Islet of Langerhans (tissue), 1 donor: ENCODE measurements around the gene FGF8.

Experiments
- FAIRE-seq: peaks from one replicate; lab custom pipeline; 2011; peaks lifted over from hg19 to GRCh38; lab: Jason Lieb, UNC

Gene FGF8

GRCh38 chr10:101781984-101782810 lies 6.3 kb upstream of the FGF8 start:
- FAIRE-seq, result no peak

DNA sequence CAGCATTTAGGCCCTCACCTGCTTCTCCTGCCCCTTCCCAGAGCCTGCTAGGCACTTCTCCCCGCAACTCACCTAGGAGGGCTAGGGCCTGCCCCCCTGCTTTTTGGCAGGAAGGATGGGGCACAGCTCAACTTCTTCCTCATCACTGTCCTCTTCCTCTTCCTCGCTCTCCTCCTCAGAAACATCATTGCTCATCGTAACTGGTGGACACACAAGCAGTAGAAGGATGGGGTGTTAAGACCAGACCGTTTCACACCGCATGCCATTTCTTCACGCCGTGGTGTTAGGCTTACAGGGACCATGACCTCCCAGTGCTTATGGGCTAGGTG lies 5.7 kb upstream of the FGF8 start:
- no peak for FAIRE-seq

- FAIRE-seq, result no peak
Measured at GRCh38 chr10:101780818-101781654, 5.1 kb upstream of the FGF8 start.

- FAIRE-seq, result no peak
Measured at GRCh38 chr10:101780187-101780817, 4.4 kb upstream of the FGF8 start.

GRCh38 chr10:101779544-101780186 lies 3.8 kb upstream of the FGF8 start:
- FAIRE-seq, result no peak

- FAIRE-seq, result no peak
Measured at GRCh38 chr10:101778781-101779543, 3.0 kb upstream of the FGF8 start.

- no peak for FAIRE-seq
Measured at GRCh38 chr10:101778151-101778780, 2.4 kb upstream of the FGF8 start.

DNA sequence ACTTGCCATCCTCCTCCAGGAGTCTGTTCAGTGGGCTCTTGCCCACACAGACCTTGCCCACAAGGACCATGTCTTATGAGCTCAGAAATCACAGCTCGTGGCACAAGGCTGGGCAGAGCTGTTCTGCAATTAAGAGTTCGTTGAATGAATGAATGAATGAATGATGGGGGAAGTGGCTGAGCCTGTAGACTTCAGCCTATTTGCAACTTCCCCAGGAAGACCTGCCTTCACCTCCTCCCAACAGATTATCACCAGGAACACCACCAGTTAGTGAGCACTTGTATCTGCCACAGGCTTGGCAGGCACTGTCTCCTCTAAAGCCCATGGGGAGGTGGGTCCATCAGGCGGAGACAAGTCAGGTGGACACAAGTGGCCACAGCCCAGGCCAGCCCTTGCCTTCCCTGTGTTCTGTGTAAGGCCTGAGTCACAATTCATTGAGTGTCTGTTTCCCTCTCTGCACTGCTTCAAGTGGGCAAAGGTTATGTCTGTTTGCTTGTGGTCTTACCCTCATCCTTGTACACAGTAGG lies 1.8 kb upstream of the FGF8 start:
- FAIRE-seq, result no peak

DNA sequence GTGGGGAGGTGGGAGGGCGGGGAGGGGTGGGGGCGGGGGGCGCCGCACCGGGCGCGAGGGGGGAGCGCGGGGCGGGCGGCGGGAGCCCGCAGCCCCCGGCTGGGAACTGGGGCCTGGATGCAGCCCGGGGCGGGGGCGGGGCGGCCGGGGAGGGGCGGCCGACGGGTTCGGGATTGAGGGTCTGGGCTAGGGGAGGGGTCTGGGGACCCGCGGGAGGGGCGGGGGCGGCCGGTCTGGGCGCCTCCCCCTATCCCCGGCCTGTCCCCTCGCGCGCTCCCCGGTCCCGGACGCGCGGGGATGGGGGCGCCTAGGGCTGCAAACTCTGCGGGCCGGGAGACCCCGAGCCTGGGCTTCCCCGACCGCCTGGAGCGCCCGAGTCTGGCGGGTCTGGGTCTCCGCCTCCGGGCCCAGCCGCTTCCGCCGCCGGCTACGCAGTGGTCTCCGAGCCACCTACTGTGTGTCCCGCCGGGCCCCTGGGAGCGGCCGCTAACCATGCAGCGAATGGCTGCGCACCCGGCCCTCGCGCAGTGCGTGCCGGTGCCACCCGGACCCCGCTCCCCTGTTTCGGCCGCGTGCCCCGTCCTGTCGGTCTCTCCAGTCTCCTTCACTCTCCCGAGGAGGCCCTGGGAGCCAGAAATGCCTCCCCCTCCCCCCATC lies 375 bp upstream of the FGF8 start:
- FAIRE-seq, result no peak

GRCh38 chr10:101774589-101775272 lies 1.2 kb downstream of the FGF8 start:
- no peak for FAIRE-seq

GRCh38 chr10:101773923-101774588 lies 1.9 kb downstream of the FGF8 start:
- FAIRE-seq, result no peak

- FAIRE-seq, result no peak
Measured at GRCh38 chr10:101772895-101773761, 2.8 kb downstream of the FGF8 start.

DNA sequence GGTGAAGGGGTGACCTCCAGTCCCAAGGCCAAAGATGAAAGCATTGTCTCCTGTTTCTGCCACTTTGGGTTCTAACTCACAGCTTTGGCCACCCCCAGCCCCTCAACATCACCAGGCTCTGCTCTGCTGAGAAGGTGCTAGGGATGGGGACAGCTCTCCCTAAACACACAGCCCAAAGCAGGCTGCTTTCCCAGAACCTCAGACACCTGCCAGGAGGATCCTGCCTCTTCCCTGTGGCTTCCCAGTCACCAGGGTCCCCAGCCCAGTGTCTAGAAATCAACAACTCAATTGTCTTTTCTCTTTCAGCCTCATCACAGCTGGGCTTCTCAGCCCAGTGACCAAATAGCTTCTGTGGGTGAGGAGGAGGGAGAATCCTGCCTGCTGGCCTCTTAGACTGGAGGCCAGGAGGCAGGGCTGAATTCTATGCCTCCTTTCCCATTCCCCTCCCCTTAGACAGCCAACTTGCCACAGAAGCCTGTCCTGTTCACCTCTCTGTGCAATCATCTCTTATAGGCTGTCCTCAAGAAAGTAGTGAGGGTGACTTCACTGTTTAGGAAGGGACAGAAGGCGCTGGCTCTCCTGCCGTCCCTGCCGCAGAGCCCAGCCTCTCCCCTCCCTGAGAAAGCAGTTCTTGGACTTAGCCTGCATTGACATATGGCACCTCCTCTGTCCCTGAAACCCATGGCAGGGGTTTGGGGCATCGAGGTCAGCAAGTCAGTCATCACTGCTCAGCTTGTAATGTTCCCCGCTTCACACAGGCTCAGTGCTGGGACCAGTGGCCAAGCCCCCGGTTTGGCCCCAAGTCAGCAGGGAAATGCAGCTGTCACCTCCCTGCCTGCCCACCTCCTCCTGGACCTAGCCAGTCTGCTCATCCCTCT lies 3.7 kb downstream of the FGF8 start:
- FAIRE-seq, result no peak

DNA sequence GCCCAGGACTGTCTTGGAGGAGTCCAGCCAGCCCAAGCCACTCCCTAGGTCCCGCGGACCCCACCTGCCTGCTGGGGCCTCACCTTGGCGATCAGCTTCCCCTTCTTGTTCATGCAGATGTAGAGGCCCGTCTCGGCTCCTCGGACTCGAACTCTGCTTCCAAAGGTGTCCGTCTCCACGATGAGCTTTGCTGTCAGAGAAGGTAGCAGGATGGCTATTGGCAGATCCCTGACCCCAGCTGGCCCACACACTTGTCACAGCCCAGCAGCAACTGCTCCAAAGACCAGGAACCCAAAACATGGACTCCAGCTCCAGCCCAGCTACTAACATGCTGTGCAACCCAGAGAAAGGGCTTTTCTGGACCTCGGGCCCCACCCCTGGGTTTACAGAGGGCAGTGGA lies 4.5 kb downstream of the FGF8 start:
- FAIRE-seq, result no peak

GRCh38 chr10:101770331-101771215 lies 5.3 kb downstream of the FGF8 start:
- FAIRE-seq, result no peak

DNA sequence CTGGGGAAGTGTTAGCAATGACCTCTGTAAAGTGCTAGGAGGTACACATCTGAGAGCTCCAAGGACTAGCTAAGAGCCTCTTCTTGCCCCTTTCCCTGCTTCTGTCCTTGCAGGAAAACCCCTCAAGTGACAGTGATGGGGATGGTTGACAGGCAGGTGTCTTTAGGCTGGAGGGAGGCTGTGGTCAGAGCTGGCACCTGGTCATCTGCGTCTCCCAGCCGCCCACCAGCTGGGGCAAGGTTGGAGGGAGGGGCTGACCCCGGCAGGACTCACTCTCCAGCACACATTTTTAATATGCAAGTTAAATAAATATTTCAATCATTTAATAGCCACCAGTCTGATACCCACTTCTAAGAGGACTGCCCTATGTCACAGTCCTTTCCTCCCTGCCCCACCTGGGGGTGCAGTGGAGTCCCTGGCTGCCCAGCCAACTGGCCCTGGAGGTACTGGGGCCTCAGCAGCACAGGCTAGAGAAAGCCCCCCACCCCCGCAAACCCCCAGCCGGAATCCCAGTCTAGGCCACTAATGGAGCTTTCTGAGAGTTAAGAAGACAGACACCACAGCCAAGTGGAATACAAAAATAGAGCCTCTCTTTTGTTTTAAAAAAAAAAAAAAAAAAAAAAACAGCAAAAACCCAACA lies 6.3 kb downstream of the FGF8 start:
- no peak for FAIRE-seq
